K562 (cell line): Measurements from ENCODE around the gene TARS2. TPM values are rescaled to one million over a fixed set of nuclear protein-coding genes. Genes with fewer than 3 reads are reported as not detected.

ENCODE experiments used
- ATAC-seq: fragments of 200-7000 bp; cut with Tn5 transposase; 3 replicates; pipeline ENCODE4 v1.9.1; 2020; ENCODE audit warnings: moderate library complexity
- BruUV-seq: library from RNA; stranded (reverse); fragments of 400-500 nt; replicated peaks from 2 replicates; lab custom pipeline; 2021; lab: Mats Ljungman, UMichigan
- CTCF ChIA-PET: fragments of 300-600 bp; formaldehyde crosslinking; extraction: SDS; loops from one replicate; lab custom pipeline; 2021; ENCODE audit warnings: low intra/inter-chr PET ratio; lab: Yijun Ruan, JAX
- POLR2A ChIA-PET: fragments of 300-600, 350-650 bp; sonication (Branson Sonifier 250); formaldehyde crosslinking; extraction: SDS; loops from one replicate; lab custom pipeline; 2021; ENCODE audit warnings: antibody characterized with exemption, inconsistent platforms; lab: Yijun Ruan, JAX
- DNase-seq, 4 experiments: peaks; one replicate each; pipeline versions ENCODE4 v3.0.0 to v3.0.0-alpha.2; 2011 to 2018; ENCODE audit warnings: low spot score in 3 of 4, mixed read lengths in 3 of 4; ENCODE audit errors: extremely low read depth in 1 of 4
- FAIRE-seq: peaks from 2 replicates; lab custom pipeline; 2011; peaks lifted over from hg19 to GRCh38; lab: Jason Lieb, UNC
- H2AFZ ChIP-seq: 2 replicates; pipeline ENCODE4 v1.6.0; 2011; ENCODE audit warnings: low read depth, low read length, control low read depth, inconsistent platforms
- H3K27ac ChIP-seq: fragments of 200-600 bp; 3 replicates; pipeline ENCODE4 v1.8.0; 2011; ENCODE audit warnings: low read depth, mild to moderate bottlenecking, control low read depth, inconsistent platforms, low read length, moderate library complexity, mixed read lengths; ENCODE audit errors: extremely low read depth
- H3K27me3 ChIP-seq, 2 experiments: fragments of 300-600 bp in 1 of 2; 2 replicates in 1 of 2; 3 replicates in 1 of 2; pipeline versions ENCODE4 v1.6.0 to v1.8.0; 2011; ENCODE audit warnings: inconsistent platforms in 2 of 2, low read length in 2 of 2, mild to moderate bottlenecking in 1 of 2, mixed read lengths in 1 of 2, moderate library complexity in 1 of 2; ENCODE audit not compliant: control insufficient read depth in 2 of 2, insufficient read depth in 2 of 2
- H3K36me3 ChIP-seq: fragments of 300-600 bp; 3 replicates; pipeline ENCODE4 v1.8.0; 2011; ENCODE audit warnings: mild to moderate bottlenecking, low read length, inconsistent platforms; ENCODE audit not compliant: control insufficient read depth, insufficient read depth
- H3K4me1 ChIP-seq, 2 experiments: fragments of 200-600 bp in 1 of 2; replicated peaks in 1 of 2; 2 replicates in 1 of 2; 3 replicates in 1 of 2; pipeline versions ENCODE4 v1.5.1 to v1.8.0; 2011; ENCODE audit warnings: inconsistent platforms in 2 of 2, low read length in 2 of 2, mild to moderate bottlenecking in 1 of 2, mixed read lengths in 1 of 2, moderate library complexity in 1 of 2; ENCODE audit not compliant: control insufficient read depth in 2 of 2, insufficient read depth in 2 of 2
- H3K4me2 ChIP-seq: 2 replicates; pipeline ENCODE4 v1.6.1; 2011; ENCODE audit warnings: low read length, control low read depth, inconsistent platforms, mixed read lengths; ENCODE audit not compliant: insufficient read depth
- H3K4me3 ChIP-seq: fragments of 200-600 bp; sonication (generic), shearing (Covaris generic); 2 replicates; pipeline ENCODE4 v1.5.1; 2016; ENCODE audit warnings: control low read depth, inconsistent platforms
- H3K79me2 ChIP-seq: fragments of 200-600 bp; 3 replicates; pipeline ENCODE4 v1.8.0; 2011; ENCODE audit warnings: low read length, inconsistent platforms; ENCODE audit not compliant: control insufficient read depth, insufficient read depth
- H3K9ac ChIP-seq, 2 experiments: 2 replicates each; pipeline versions ENCODE4 v1.6.0 to v1.6.1; 2011; ENCODE audit warnings: low read depth in 2 of 2, low read length in 2 of 2, control low read depth in 1 of 2, inconsistent platforms in 1 of 2, mild to moderate bottlenecking in 1 of 2, mixed read lengths in 1 of 2; ENCODE audit not compliant: insufficient read depth in 1 of 2
- H3K9me1 ChIP-seq: one replicate; pipeline ENCODE4 v1.6.0; 2011; ENCODE audit warnings: inconsistent platforms, mild to moderate bottlenecking, low read length, moderate library complexity; ENCODE audit not compliant: control insufficient read depth, insufficient read depth
- H3K9me3 ChIP-seq: replicated peaks from 2 replicates; pipeline ENCODE4 v1.5.1; 2011; ENCODE audit warnings: low read depth, low read length, inconsistent platforms; ENCODE audit not compliant: control insufficient read depth, insufficient read depth
- H4K20me1 ChIP-seq: replicated peaks from 2 replicates; pipeline ENCODE4 v1.6.1; 2011; ENCODE audit warnings: low read length, inconsistent platforms, mixed read lengths; ENCODE audit not compliant: control insufficient read depth, insufficient read depth
- CEBPB ChIP-seq: fragments of 450-650 bp; IDR thresholded peaks from 2 replicates; pipeline ENCODE4 v1.6.1; 2016; ENCODE audit warnings: missing genetic modification characterization, missing compliant biosample characterization
- EZH2 ChIP-seq: IDR thresholded peaks from 2 replicates; pipeline ENCODE4 v1.6.1; 2012; ENCODE audit warnings: low read depth, mild to moderate bottlenecking, inconsistent platforms, low read length, borderline replicate concordance
- FOXM1 ChIP-seq, 2 experiments: fragments of 450-650 bp in 1 of 2; sonication (generic) in 1 of 2; formaldehyde crosslinking in 1 of 2; IDR thresholded peaks; 2 replicates each; pipeline versions ENCODE4 v1.6.1 to v1.9.0; 2017 to 2022; ENCODE audit warnings: low read depth in 2 of 2, mild to moderate bottlenecking in 2 of 2, missing genetic modification reagents in 1 of 2, moderate library complexity in 1 of 2
- NELFE ChIP-seq: IDR thresholded peaks from 2 replicates; pipeline ENCODE4 v1.6.1; 2011; ENCODE audit warnings: mild to moderate bottlenecking; ENCODE audit not compliant: insufficient read depth, insufficient read length
- NR2C2 ChIP-seq, 2 experiments: fragments of 200-800 bp in 1 of 2; sonication (Bioruptor generic) in 1 of 2; sonication (generic) in 1 of 2; formaldehyde crosslinking in 1 of 2; IDR thresholded peaks; 2 replicates each; pipeline versions ENCODE4 v1.6.1 to v1.8.0; 2016 to 2022; ENCODE audit warnings: mild to moderate bottlenecking in 1 of 2, missing compliant biosample characterization in 1 of 2, missing genetic modification characterization in 1 of 2, missing genetic modification reagents in 1 of 2
- SNRNP70 ChIP-seq: fragments of 200-400 bp; formaldehyde crosslinking; optimal IDR thresholded peaks from 2 replicates; pipeline ENCODE3; 2017; ENCODE audit warnings: low read depth, low read length
- TFAP4 ChIP-seq: sonication (generic); formaldehyde crosslinking; IDR thresholded peaks from 2 replicates; pipeline ENCODE4 v1.8.0; 2022; ENCODE audit warnings: missing genetic modification reagents, mild to moderate bottlenecking, moderate library complexity, borderline replicate concordance
- THAP12 ChIP-seq: fragments of 250-450 bp; sonication (Bioruptor Pico); IDR thresholded peaks from 2 replicates; pipeline ENCODE4 v1.9.0; 2021; ENCODE audit warnings: mild to moderate bottlenecking, inconsistent platforms
- ZBTB1 ChIP-seq: sonication (generic); formaldehyde crosslinking; IDR thresholded peaks from 2 replicates; pipeline ENCODE4 v1.8.1; 2023; ENCODE audit warnings: missing genetic modification reagents, low read depth, mild to moderate bottlenecking, borderline replicate concordance
- ZEB2 ChIP-seq: fragments of 450-650 bp; IDR thresholded peaks from 2 replicates; pipeline ENCODE4 v1.6.1; 2016
- ZNF584 ChIP-seq: fragments of 200-800 bp; sonication (Bioruptor generic); IDR thresholded peaks from 2 replicates; pipeline ENCODE4 v1.6.1; 2016; ENCODE audit warnings: low read depth, mild to moderate bottlenecking, missing genetic modification characterization, missing compliant biosample characterization
- ZNF592 ChIP-seq: fragments of 450-650 bp; IDR thresholded peaks from 2 replicates; pipeline ENCODE4 v1.6.1; 2017; ENCODE audit warnings: antibody characterized with exemption, mild to moderate bottlenecking
- ZSCAN32 ChIP-seq: fragments of 450-650 bp; formaldehyde crosslinking; IDR thresholded peaks from 2 replicates; pipeline ENCODE4 v1.4.0; 2020; ENCODE audit warnings: mild to moderate bottlenecking, moderate library complexity
- WGBS: fragments of 100-300 bp; shearing (Covaris generic); methylation state at CpG from one replicate; pipeline ENCODE4 v1.1.6; 2016; ENCODE audit warnings: low coverage, mixed read lengths; ENCODE audit not compliant: insufficient coverage; ENCODE audit errors: missing lambda C conversion rate; 5-methylcytosine and 5-hydroxymethylcytosine counted together
- in situ Hi-C: fragments of 300-500 bp; cut with MboI; formaldehyde crosslinking; loops from 4 replicates; pipeline ENCODE4 v1.15.0; 2018; ENCODE audit warnings: inconsistent platforms, mixed read lengths
- intact Hi-C: fragments of 100-400 bp; cut with micrococcal nuclease; formaldehyde crosslinking; loops from 2 replicates; pipeline ENCODE4 v1.14.2; 2022
- polyA plus RNA-seq, 8 experiments: library from polyadenylated mRNA; depleted of rRNA in 4 of 8; stranded (reverse) in 5 of 8; unstranded in 3 of 8; fragments of >200 nt; fragmentation: Nextera tagmentation in 2 of 8; fragmentation: Illumina TruSeq in 1 of 8; extraction: Ambion mirVana in 2 of 8; extraction: Trizol in 1 of 8; gene quantifications; 2 replicates each; pipeline versions ENCODE4 v1.2.1 to v1.2.3, GENCODE V29; 2011 to 2014; ENCODE audit warnings: inconsistent platforms in 1 of 8, missing spikeins in 1 of 8
- total RNA-seq, 7 experiments: library from RNA; depleted of rRNA in 6 of 7; stranded (reverse); fragments of >200 nt in 6 of 7; fragmentation: Illumina TruSeq in 2 of 7; extraction: Trizol in 2 of 7; gene quantifications; 2 replicates each; pipeline versions ENCODE4 v1.2.1 to v1.2.3, GENCODE V29; 2011 to 2021; ENCODE audit warnings: low replicate concordance in 1 of 7

Gene TARS2
- total and polyA plus RNA-seq, 9 of the 15 experiments (the other 6 are each of a cell fraction or from before 2014, with no cell fraction given) = 17.0 to 64.2 (median 39.4) TPM

GRCh38 chr1:150543500-150544143 lies 56.4 kb downstream of the TARS2 start:
- H3K79me2 ChIP-seq = peaks cover 19% of the 10 kb centered on the region
- FAIRE-seq (no peak), ATAC-seq (no peak), DNase-seq (peak in 1 of 4 experiments; percentile 22)
- intact Hi-C loops (loop anchor here (10.0 kb wide), 1 partner anchor 179 kb away; the partner anchor contains the start of gene RPRD2), in situ Hi-C loops (no loop called here)
- no peaks in the 10 kb centered on the region for H4K20me1 ChIP-seq
- ChIA-PET CTCF (no interaction called here), POLR2A (interaction anchor here (0.7 to 8.9 kb wide), 4 partner anchors 9 to 27 kb away, joined by 3 to 53 read pairs (median 11); partner anchors contain the start of gene FALEC)
- no TSS peak for BruUV-seq
- H3K9me3 ChIP-seq = no peaks in the 10 kb centered on the region
- H3K4me1 ChIP-seq = peaks cover 30 to 47% of the 10 kb centered on the region in 2 experiments
- whole genome bisulfite sequencing = 85% methylated on average over 13 of the region's 13 CpGs
- no peak overlapping the region for H3K4me3 ChIP-seq
- no peak overlapping the region for H3K4me2 ChIP-seq
- peak overlapping the region; percentile 63 for H2AFZ ChIP-seq
- no peaks in the 10 kb centered on the region for H3K36me3 ChIP-seq
- peak overlapping the region; percentile 87 for H3K27ac ChIP-seq
- no peaks in the 10 kb centered on the region for H3K9me1 ChIP-seq
- H3K27me3 ChIP-seq = no peaks in the 10 kb centered on the region
- H3K9ac ChIP-seq = peak overlapping the region; percentile 22 to 82; a peak in 2 of 4 replicates
- TF ChIP-seq NELFE (no peak), TFAP4 (CRISPR knock-in tag) (no peak), SNRNP70 (no peak), FOXM1 (IDR thresholded peaks at IDR 0.05; ENCODE audit: low read depth) (no peak), FOXM1 (CRISPR knock-in tag; IDR thresholded peaks at IDR 0.05; ENCODE audit: low read depth) (no peak), ZNF592 (0 out of 2 replicates have a peak, but pooled peaks have one; percentile 28), THAP12 (CRISPR knock-in tag) (no peak), CEBPB (tag) (no peak), ZEB2 (no peak), ZBTB1 (CRISPR knock-in tag) (no peak), ZSCAN32 (CRISPR knock-in tag) (no peak), ZNF584 (no peak), EZH2 (no peak), NR2C2 (CRISPR knock-in tag; IDR thresholded peaks at IDR 0.05) (no peak), NR2C2 (tag; IDR thresholded peaks at IDR 0.05) (0 out of 2 replicates have a peak, but pooled peaks have one; percentile 15)
